ENCODE data around the gene HMMR.
"Not testable (repeated sequence)": the region's sequence is repeated elsewhere in the genome, so short reads cannot be mapped to it uniquely, and the experiment has no call there.

Gene HMMR

DNA sequence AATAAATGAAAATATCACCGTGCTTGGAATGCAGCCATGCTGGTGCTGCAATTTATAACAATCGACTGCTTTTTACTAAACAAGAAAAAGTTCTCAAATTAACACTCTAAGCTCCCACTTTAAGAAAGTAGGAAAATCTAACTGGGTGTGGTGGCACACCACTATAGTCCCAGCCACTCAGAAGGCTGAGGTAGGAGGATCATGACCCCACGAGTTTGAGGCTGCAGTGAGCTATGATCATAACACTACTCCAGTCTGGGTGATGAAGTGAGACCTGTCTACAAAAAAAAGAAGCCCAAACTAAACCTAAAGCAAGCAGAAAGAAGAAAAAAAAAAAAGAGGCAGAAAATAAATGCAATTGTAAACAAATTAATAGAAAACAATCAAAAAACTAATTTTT is 12.6 kb upstream of the HMMR start:
- no peak overlapping the region for H3K4me3 ChIP-seq (ENCODE audit: low read depth, low read length)
- TF ChIP-seq CTCF (IDR thresholded peaks at IDR 0.05; ENCODE audit: low read depth, low read length): no peak

DNA sequence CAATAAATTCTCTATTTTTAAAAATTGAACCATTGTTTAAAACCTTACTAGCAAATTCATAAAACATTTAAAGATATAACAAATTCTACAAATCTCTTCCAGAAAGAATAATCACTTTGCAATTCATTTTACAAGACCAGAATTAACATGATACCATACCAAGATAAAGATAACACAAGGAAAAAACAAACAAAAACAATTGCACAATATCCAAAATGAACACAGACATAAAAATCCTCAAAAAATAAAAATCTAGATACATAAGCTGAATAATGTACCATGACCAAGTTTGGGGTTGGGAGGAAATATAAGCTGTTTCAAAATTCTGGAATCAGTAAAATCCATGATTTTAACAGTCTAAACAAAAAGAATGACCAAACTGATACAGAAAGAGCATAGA is 11.9 kb upstream of the HMMR start:
- H3K4me3 ChIP-seq (ENCODE audit: low read depth, low read length): no peak overlapping the region
- TF ChIP-seq CTCF (IDR thresholded peaks at IDR 0.05; ENCODE audit: low read depth, low read length): no peak

- no peak overlapping the region for H3K4me3 ChIP-seq (ENCODE audit: low read depth, low read length)
- TF ChIP-seq CTCF (IDR thresholded peaks at IDR 0.05; ENCODE audit: low read depth, low read length): no peak
Observed at GRCh38 chr5:163451489-163451888, 8.9 kb upstream of the HMMR start.

- no peak for TF ChIP-seq CTCF (IDR thresholded peaks at IDR 0.05; ENCODE audit: low read depth, low read length)
- H3K4me3 ChIP-seq (ENCODE audit: low read depth, low read length): no peak overlapping the region
Observed at GRCh38 chr5:163453705-163454104, 6.7 kb upstream of the HMMR start.

DNA sequence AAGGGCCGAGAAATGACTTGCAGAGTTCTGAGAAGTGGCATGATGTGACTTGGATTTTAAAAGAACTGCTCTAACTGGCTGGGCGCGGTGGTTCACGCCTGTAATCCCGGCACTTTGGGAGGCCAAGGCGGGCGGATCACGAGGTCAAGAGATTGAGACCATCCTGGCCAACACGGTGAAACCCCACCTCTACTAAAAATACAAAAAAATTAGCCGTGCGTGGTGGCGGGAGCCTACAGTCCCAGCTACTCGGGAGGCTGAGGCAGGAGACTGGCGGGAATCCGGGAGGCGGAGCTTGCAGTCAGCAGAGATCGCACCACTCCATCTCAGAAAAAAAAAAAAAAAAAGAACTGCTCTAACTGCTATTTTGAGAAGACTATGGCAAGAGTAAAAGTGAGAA is 5.0 kb upstream of the HMMR start:
- not testable (repeated sequence) for H3K4me3 ChIP-seq (ENCODE audit: low read depth, low read length)

DNA sequence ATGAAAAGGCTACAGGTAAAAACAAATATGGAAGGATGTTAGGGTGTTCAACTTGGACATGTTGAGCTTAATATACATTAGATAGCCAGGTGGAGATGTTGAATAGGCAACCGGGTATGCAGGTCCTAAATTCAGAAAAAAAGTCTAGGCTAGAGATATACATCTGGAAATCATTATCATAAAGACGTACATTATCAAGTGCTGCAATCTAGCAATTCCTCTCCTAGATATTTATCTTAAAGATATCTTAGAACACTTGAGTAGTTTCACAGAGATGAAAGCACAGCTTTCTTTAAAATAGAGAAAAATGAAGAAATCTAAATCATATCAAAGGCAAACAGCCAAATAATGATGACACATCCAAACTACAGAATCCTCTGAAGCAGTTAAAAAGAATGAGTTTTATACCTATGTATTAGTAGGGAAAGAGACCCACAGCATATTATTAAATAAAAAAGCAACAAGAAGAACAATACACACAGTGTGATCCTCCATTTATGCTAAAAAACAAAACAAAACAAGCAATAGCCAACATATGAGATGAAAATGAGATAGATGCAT is 4.3 kb upstream of the HMMR start:
- no peak overlapping the region for H3K4me3 ChIP-seq (ENCODE audit: low read depth, low read length)
- no peak for TF ChIP-seq CTCF (IDR thresholded peaks at IDR 0.05; ENCODE audit: low read depth, low read length)

- no peak overlapping the region for H3K4me3 ChIP-seq (ENCODE audit: low read depth, low read length)
- no peak for TF ChIP-seq CTCF (IDR thresholded peaks at IDR 0.05; ENCODE audit: low read depth, low read length)
Observed at GRCh38 chr5:163456840-163457239, 3.6 kb upstream of the HMMR start.

- TF ChIP-seq CTCF (IDR thresholded peaks at IDR 0.05; ENCODE audit: low read depth, low read length): no peak
Observed at GRCh38 chr5:163458778-163459385, 1.6 kb upstream of the HMMR start.

More at GRCh38 chr5:163458778-163459385, 1.6 kb upstream of the HMMR start:
- peak overlapping the region; percentile 66 for H3K4me3 ChIP-seq (ENCODE audit: low read depth, low read length)

All from WI38 (cell line).